OCI-LY7 (cell line): ENCODE data around the gene PTPN12. TPM values are rescaled to one million over a fixed set of nuclear protein-coding genes. Genes with fewer than 3 reads are reported as not detected.

Source experiments
- BruUV-seq: library from RNA; stranded (reverse); fragments of 400-500 nt; replicated peaks from 2 replicates; lab custom pipeline; 2021; lab: Mats Ljungman, UMichigan
- CTCF ChIA-PET: fragments of 300-600 bp; sonication (Branson Sonifier 250); formaldehyde crosslinking; loops from one replicate; lab custom pipeline; 2022; ENCODE audit warnings: antibody characterized with exemption; ENCODE audit not compliant: unreplicated experiment; lab: Charles Lee
- POLR2A ChIA-PET: fragments of 300-600 bp; sonication (Branson Sonifier 250); formaldehyde crosslinking; loops from one replicate; lab custom pipeline; 2022; ENCODE audit warnings: antibody characterized with exemption; lab: Charles Lee
- DNase-seq: peaks from one replicate; pipeline ENCODE4 v3.0.0-alpha.2; 2015; ENCODE audit warnings: low spot score
- H2AFZ ChIP-seq: fragments of 200-600 bp; sonication (generic), shearing (Covaris generic); 2 replicates; pipeline ENCODE4 v1.6.1; 2014; ENCODE audit warnings: mild to moderate bottlenecking, antibody characterized with exemption, low read length, moderate library complexity
- H3K27ac ChIP-seq: fragments of 200-600 bp; sonication (generic); 2 replicates; pipeline ENCODE4 v1.5.1; 2014; ENCODE audit warnings: mixed run types, low read depth, mild to moderate bottlenecking, moderate library complexity, low read length, inconsistent platforms; ENCODE audit not compliant: poor library complexity, severe bottlenecking
- H3K36me3 ChIP-seq: fragments of 200-600 bp; sonication (generic); 2 replicates; pipeline ENCODE4 v1.6.1; 2014; ENCODE audit warnings: mild to moderate bottlenecking, antibody characterized with exemption, low read length, moderate library complexity, mixed read lengths; ENCODE audit not compliant: insufficient read depth
- H3K4me1 ChIP-seq: fragments of 200-600 bp; sonication (generic); 2 replicates; pipeline ENCODE4 v1.5.1; 2014; ENCODE audit warnings: mild to moderate bottlenecking, low read length; ENCODE audit not compliant: insufficient read depth, poor library complexity, severe bottlenecking
- H3K4me2 ChIP-seq: fragments of 200-600 bp; sonication (generic); 2 replicates; pipeline ENCODE4 v1.6.1; 2014; ENCODE audit warnings: mild to moderate bottlenecking, low read length
- H3K4me3 ChIP-seq: fragments of 200-600 bp; sonication (generic); 2 replicates; pipeline ENCODE4 v1.5.1; 2014; ENCODE audit warnings: mild to moderate bottlenecking, low read depth, low read length; ENCODE audit not compliant: poor library complexity, severe bottlenecking
- H3K79me2 ChIP-seq: fragments of 200-600 bp; sonication (generic); 2 replicates; pipeline ENCODE4 v1.6.1; 2016; ENCODE audit warnings: low read depth, mild to moderate bottlenecking, low read length, moderate library complexity, mixed read lengths; ENCODE audit not compliant: insufficient read depth
- H3K9me2 ChIP-seq: fragments of 200-600 bp; sonication (generic); 2 replicates; pipeline ENCODE4 v1.6.1; 2016; ENCODE audit warnings: mild to moderate bottlenecking, low read length, mixed read lengths; ENCODE audit not compliant: insufficient read depth
- H3K9me3 ChIP-seq: fragments of 200-600 bp; sonication (generic); 2 replicates; pipeline ENCODE4 v1.6.1; 2014; ENCODE audit warnings: mild to moderate bottlenecking, mixed run types, low read length, mixed read lengths
- H4K20me1 ChIP-seq: fragments of 200-600 bp; sonication (generic); 2 replicates; pipeline ENCODE4 v1.6.1; 2014; ENCODE audit warnings: mild to moderate bottlenecking, antibody characterized with exemption, low read length, moderate library complexity, mixed read lengths; ENCODE audit not compliant: insufficient read depth
- CTCF ChIP-seq: fragments of 200-600 bp; sonication (generic); conservative IDR thresholded peaks from 2 replicates; pipeline ENCODE4 v1.5.1; 2014; ENCODE audit warnings: mild to moderate bottlenecking, antibody characterized with exemption, low read length, moderate library complexity, mixed read lengths
- EZH2phosphoT487 ChIP-seq: fragments of 200-600 bp; sonication (generic); IDR thresholded peaks from 2 replicates; pipeline ENCODE4 v1.6.1; 2018; ENCODE audit warnings: low read depth, borderline replicate concordance, mild to moderate bottlenecking, mixed run types, antibody characterized with exemption, low read length, moderate library complexity, mixed read lengths
- intact Hi-C: fragments of 100-400 bp; cut with micrococcal nuclease; formaldehyde crosslinking; loops from one replicate; pipeline ENCODE4 v1.10.0; 2022; ENCODE audit not compliant: unreplicated experiment
- total RNA-seq, 2 experiments: library from RNA; depleted of rRNA in 1 of 2; stranded (reverse); fragments of >200 nt in 1 of 2; shearing (Covaris generic) in 1 of 2; gene quantifications; 2 replicates each; pipeline ENCODE4 v1.2.3, GENCODE V29; 2014 to 2022

Gene PTPN12
- total RNA-seq, 2 experiments from 2014 or later, result 2.7 to 19.1 TPM

- no peaks in the 10 kb centered on the region for H4K20me1 ChIP-seq
- H3K79me2 ChIP-seq, result no peaks in the 10 kb centered on the region
- H3K4me1 ChIP-seq, result no peaks in the 10 kb centered on the region
- no peak overlapping the region for H3K27ac ChIP-seq
- no peaks in the 10 kb centered on the region for H3K9me2 ChIP-seq
- no peak overlapping the region for H2AFZ ChIP-seq
- ChIA-PET CTCF (no interaction called here), POLR2A (no interaction called here)
- H3K4me3 ChIP-seq, result no peak overlapping the region
- intact Hi-C loops, result no loop called here
- no peaks in the 10 kb centered on the region for H3K9me3 ChIP-seq
- no peak for DNase-seq
- TF ChIP-seq CTCF (no peak), EZH2phosphoT487 (no peak)
- no TSS peak for BruUV-seq
- no peaks in the 10 kb centered on the region for H3K36me3 ChIP-seq
- no peak overlapping the region for H3K4me2 ChIP-seq
Measured at GRCh38 chr7:77606562-77606961, 69.5 kb downstream of the PTPN12 start.

GRCh38 chr7:77619314-77619713, 82.2 kb downstream of the PTPN12 start:
- intact Hi-C loops, result no loop called here

More at GRCh38 chr7:77619314-77619713, 82.2 kb downstream of the PTPN12 start:
- Histone ChIP-seq H3K79me2 (no peaks in the 10 kb centered on the region), H3K4me3 (no peak overlapping the region), H3K4me2 (no peak overlapping the region), H3K27ac (no peak overlapping the region), H3K36me3 (no peaks in the 10 kb centered on the region), H3K4me1 (no peaks in the 10 kb centered on the region), H3K9me2 (0 out of 2 replicates have a peak, but pooled peaks cover 2% of the 10 kb centered on the region), H4K20me1 (no peaks in the 10 kb centered on the region), H3K9me3 (no peaks in the 10 kb centered on the region), H2AFZ (no peak overlapping the region)
- no peak for TF ChIP-seq EZH2phosphoT487
- no peak for TF ChIP-seq CTCF
- DNase-seq, result no peak
- no TSS peak for BruUV-seq
- ChIA-PET CTCF (no interaction called here), POLR2A (interaction anchor here (0.9 kb wide), 1 partner anchor 10 kb away, joined by 3 read pairs; no protein-coding TSS in a partner anchor)
